ENCODE data around the gene VAMP8. TPM values are rescaled to one million over a fixed set of nuclear protein-coding genes. Genes with fewer than 3 reads are reported as not detected.

Gene VAMP8
- polyA plus RNA-seq, 1 experiment: 0.70 TPM

- POLR2A ChIA-PET: interaction anchor here (2.2 kb wide), 1 partner anchor 9 kb away, joined by 8 read pairs; the partner anchor contains the start of gene RNF181
- H3K4me3 ChIP-seq (ENCODE audit: low read depth, low read length): no peak overlapping the region
- no peaks in the 10 kb centered on the region for H3K27me3 ChIP-seq (ENCODE audit: control insufficient read depth, insufficient read depth, low read length)
- TF ChIP-seq CTCF (IDR thresholded peaks at IDR 0.05; ENCODE audit: insufficient read depth, low read depth, low read length): no peak
- H3K36me3 ChIP-seq (ENCODE audit: control insufficient read depth, insufficient read depth, low read length): peaks cover 12% of the 10 kb centered on the region
- CTCF ChIA-PET: interaction anchor here (0.9 to 1.1 kb wide), 3 partner anchors 14 to 209 kb away, joined by 3 to 4 read pairs (median 3); no protein-coding TSS in a partner anchor
- no peak for DNase-seq (ENCODE audit: low read depth)
These were observed 27.4 kb downstream of the VAMP8 start for GRCh38 chr2:85604568-85605339.

GRCh38 chr2:85605406-85606115 is 28.2 kb downstream of the VAMP8 start:
- peaks cover 9% of the 10 kb centered on the region for H3K36me3 ChIP-seq (ENCODE audit: control insufficient read depth, insufficient read depth, low read length)
- no peak for DNase-seq (ENCODE audit: low read depth)
- H3K27me3 ChIP-seq (ENCODE audit: control insufficient read depth, insufficient read depth, low read length): no peaks in the 10 kb centered on the region
- H3K4me3 ChIP-seq (ENCODE audit: low read depth, low read length): no peak overlapping the region
- no peak for TF ChIP-seq CTCF (IDR thresholded peaks at IDR 0.05; ENCODE audit: insufficient read depth, low read depth, low read length)
- POLR2A ChIA-PET: interaction anchor here (2.2 kb wide), 1 partner anchor 10 kb away, joined by 8 read pairs; the partner anchor contains the start of gene RNF181
- CTCF ChIA-PET: interaction anchor here (0.6 to 1.1 kb wide), 4 partner anchors 17 to 185 kb away, joined by 3 to 4 read pairs (median 4); no protein-coding TSS in a partner anchor

- no peak for TF ChIP-seq CTCF (IDR thresholded peaks at IDR 0.05; ENCODE audit: insufficient read depth, low read depth, low read length)
- ChIA-PET POLR2A (no interaction called here), CTCF (interaction anchor here (0.6 to 1.7 kb wide), 5 partner anchors 29 to 210 kb away, joined by 3 to 4 read pairs (median 3); no protein-coding TSS in a partner anchor)
- Histone ChIP-seq H3K36me3 (ENCODE audit: control insufficient read depth, insufficient read depth, low read length) (peaks cover 9% of the 10 kb centered on the region; the same call in 1 of the 2 replicates), H3K4me3 (ENCODE audit: low read depth, low read length) (no peak overlapping the region), H3K27me3 (ENCODE audit: control insufficient read depth, insufficient read depth, low read length) (no peaks in the 10 kb centered on the region)
- DNase-seq (ENCODE audit: low read depth): no peak
These were observed 28.7 kb downstream of the VAMP8 start for GRCh38 chr2:85606116-85606455.

- ChIA-PET POLR2A (interaction anchor here (0.7 kb wide), 1 partner anchor 50 kb away, joined by 3 read pairs; no protein-coding TSS in a partner anchor), CTCF (interaction anchor here (1.2 to 1.7 kb wide), 2 partner anchors 186 to 188 kb away, joined by 3 to 4 read pairs; no protein-coding TSS in a partner anchor)
- no peak for DNase-seq (ENCODE audit: low read depth)
- H3K27me3 ChIP-seq (ENCODE audit: control insufficient read depth, insufficient read depth, low read length): no peaks in the 10 kb centered on the region
- TF ChIP-seq CTCF (IDR thresholded peaks at IDR 0.05; ENCODE audit: insufficient read depth, low read depth, low read length): no peak
- H3K4me3 ChIP-seq (ENCODE audit: low read depth, low read length): no peak overlapping the region
- H3K36me3 ChIP-seq (ENCODE audit: control insufficient read depth, insufficient read depth, low read length): peaks cover 9% of the 10 kb centered on the region; the same call in 1 of the 2 replicates
These were observed 30.2 kb downstream of the VAMP8 start for GRCh38 chr2:85607268-85608215.
